Cardiac muscle cell (in vitro differentiated cells and primary cell): Measurements from ENCODE around the gene RAB3C. TPM values are rescaled to one million over a fixed set of nuclear protein-coding genes. Genes with fewer than 3 reads are reported as not detected.
"Not testable (repeated sequence)": the region's sequence is repeated elsewhere in the genome, so short reads cannot be mapped to it uniquely, and the experiment has no call there.

Experiments
- DNase-seq, 2 donors: peaks; one replicate each; pipeline versions ENCODE4 v3.0.0 to v3.0.0-alpha.2; 2010 to 2017; ENCODE audit warnings: low read depth in 1 of 2, low spot score in 1 of 2
- H3K27ac ChIP-seq: fragments of 200-600 bp; sonication (generic); 2 replicates; pipeline ENCODE4 v1.5.1; 2016
- H3K27me3 ChIP-seq: fragments of 200-600 bp; sonication (generic); 2 replicates; pipeline ENCODE4 v1.6.0; 2016; ENCODE audit warnings: control low read depth
- H3K36me3 ChIP-seq: fragments of 200-600 bp; sonication (generic); 2 replicates; pipeline ENCODE4 v1.5.1; 2016; ENCODE audit warnings: control low read depth
- H3K4me1 ChIP-seq: fragments of 200-600 bp; sonication (generic); 2 replicates; pipeline ENCODE4 v1.8.1; 2017; ENCODE audit warnings: low read depth, mild to moderate bottlenecking, mixed run types
- H3K4me3 ChIP-seq: fragments of 200-600 bp; sonication (generic); 2 replicates; pipeline ENCODE4 v1.5.1; 2016; ENCODE audit warnings: mild to moderate bottlenecking
- H3K9me3 ChIP-seq: fragments of 200-600 bp; sonication (generic); 2 replicates; pipeline ENCODE4 v1.5.1; 2017; ENCODE audit warnings: low read depth, mild to moderate bottlenecking, control low read depth
- CTCF ChIP-seq: IDR thresholded peaks from 2 replicates; pipeline ENCODE4 v1.5.1; 2012; ENCODE audit warnings: low read depth, mild to moderate bottlenecking, low read length
- polyA plus RNA-seq: library from polyadenylated mRNA; unstranded; fragments of >200 nt; fragmentation: Nextera tagmentation; extraction: Ambion mirVana; gene quantifications from 2 replicates; pipeline ENCODE4 v1.2.1, GENCODE V29; 2016
- total RNA-seq: library from RNA; depleted of rRNA; stranded (reverse); fragments of >200 nt; gene quantifications from 2 replicates; pipeline ENCODE4 v1.2.3, GENCODE V29; 2016

The RAB3C gene
- total and polyA plus RNA-seq, 2 experiments from 2014 or later: 0.69 to 1.1 TPM

DNA sequence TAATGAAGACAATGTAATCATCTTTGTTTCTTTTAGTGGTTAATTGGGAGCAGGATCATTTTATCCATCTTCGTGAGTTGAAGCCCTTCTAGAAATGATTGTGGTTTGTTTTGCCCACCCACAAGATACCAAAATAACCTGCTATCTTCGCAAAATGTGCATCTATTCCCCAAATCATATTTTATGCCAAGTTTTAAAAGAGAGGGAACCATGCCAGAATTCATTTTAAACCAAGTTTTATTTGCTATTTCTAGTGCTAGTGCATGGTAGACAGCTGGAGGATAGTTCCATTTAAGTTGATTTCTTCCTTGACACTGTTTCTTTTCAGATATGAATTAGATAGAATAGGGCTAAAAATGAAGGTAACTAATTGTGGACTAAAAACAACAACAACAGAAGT, 104.2 kb downstream of the RAB3C start:
- H3K9me3 ChIP-seq: no peaks in the 10 kb centered on the region
- TF ChIP-seq CTCF: no peak

DNA sequence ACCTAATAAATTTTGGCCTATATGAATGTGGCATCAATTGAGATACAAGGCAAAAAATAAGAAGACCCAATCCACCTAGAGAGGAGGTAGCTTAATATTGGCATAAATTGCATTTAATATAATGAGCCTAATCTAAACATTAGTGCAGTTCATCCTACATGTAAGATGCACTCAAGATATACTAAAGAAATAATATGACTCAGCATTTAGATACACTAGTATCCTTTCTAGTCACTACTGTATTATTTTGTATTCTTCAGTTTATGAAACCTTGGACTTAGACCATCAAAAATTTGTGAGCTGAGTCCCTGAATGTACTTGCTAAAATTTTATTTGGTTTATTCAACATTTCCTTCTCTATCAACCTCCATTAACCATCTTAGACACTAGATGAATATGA, 104.7 kb downstream of the RAB3C start:
- H3K4me3 ChIP-seq: no peak overlapping the region
- H3K27ac ChIP-seq: no peak overlapping the region
- no peaks in the 10 kb centered on the region for H3K9me3 ChIP-seq
- H3K27me3 ChIP-seq: no peaks in the 10 kb centered on the region
- no peak for DNase-seq
- H3K36me3 ChIP-seq: no peaks in the 10 kb centered on the region
- H3K4me1 ChIP-seq: no peaks in the 10 kb centered on the region
- TF ChIP-seq CTCF: no peak

More for the DNA sequence above, 104.2 kb downstream of the RAB3C start:
- Histone ChIP-seq H3K27me3 (no peaks in the 10 kb centered on the region), H3K4me1 (no peaks in the 10 kb centered on the region), H3K36me3 (no peaks in the 10 kb centered on the region), H3K4me3 (no peak overlapping the region), H3K27ac (no peak overlapping the region)
- DNase-seq: no peak

DNA sequence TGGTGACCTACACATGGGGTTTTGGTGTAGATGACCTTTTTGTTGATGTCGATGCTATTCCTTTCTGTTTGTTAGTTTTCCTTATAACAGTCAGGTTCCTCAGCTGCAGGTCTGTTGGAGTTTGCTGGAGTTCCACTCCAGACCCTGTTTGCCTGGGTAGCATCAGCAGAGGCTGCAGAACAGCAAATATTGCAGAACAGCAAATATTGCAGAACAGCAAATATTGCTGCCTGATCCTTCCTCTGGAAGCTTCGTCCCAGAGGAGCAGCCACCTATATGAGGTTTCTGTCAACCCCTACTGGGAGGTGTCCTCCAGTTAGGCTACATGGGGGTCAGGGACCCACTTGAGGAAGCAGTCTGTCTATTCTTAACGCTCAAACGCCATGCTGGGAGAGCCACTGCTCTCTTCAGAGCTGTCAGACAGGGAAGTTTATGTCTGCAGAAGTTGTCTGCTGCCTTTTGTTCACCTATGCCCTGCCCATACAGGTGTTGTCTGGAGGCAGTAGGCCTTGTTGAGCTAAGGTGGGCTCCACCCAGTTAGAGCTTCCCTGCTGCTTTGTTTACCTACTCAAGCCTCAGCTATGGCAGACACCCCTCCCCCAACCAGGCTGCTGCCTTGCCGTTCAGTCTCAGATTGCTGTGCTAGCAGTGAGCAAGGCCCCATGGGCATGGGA, 116.3 kb downstream of the RAB3C start:
- H3K4me3 ChIP-seq, H3K36me3 ChIP-seq, DNase-seq, H3K4me1 ChIP-seq, H3K27me3 ChIP-seq, H3K27ac ChIP-seq, H3K9me3 ChIP-seq: not testable (repeated sequence)

DNA sequence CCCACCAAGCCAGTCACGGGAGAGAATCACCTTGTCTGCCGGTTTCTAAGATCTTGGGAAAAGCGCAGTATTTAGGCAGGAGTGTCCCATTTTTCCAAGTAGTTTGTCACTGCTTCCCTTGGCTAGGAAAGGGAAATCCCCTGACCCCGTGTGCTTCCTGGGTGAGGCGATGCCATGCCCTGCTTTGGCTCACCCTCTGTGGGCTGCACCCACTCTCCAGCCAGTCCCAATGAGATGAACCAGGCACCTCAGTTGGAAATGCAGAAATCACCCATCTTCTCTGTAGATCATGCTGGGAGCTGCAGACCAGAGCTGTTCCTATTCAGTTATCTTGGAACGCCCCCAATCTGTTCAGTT, 116.9 kb downstream of the RAB3C start:
- no peaks in the 10 kb centered on the region for H3K4me1 ChIP-seq
- DNase-seq: no peak
- H3K36me3 ChIP-seq: no peaks in the 10 kb centered on the region
- no peaks in the 10 kb centered on the region for H3K9me3 ChIP-seq
- no peaks in the 10 kb centered on the region for H3K27me3 ChIP-seq
- H3K27ac ChIP-seq: no peak overlapping the region
- no peak overlapping the region for H3K4me3 ChIP-seq
- TF ChIP-seq CTCF: no peak

GRCh38 chr5:58703925-58704555, 121.2 kb downstream of the RAB3C start:
- Histone ChIP-seq H3K27ac (no peak overlapping the region), H3K9me3 (no peaks in the 10 kb centered on the region), H3K4me1 (no peaks in the 10 kb centered on the region), H3K36me3 (no peaks in the 10 kb centered on the region), H3K27me3 (no peaks in the 10 kb centered on the region), H3K4me3 (no peak overlapping the region)
- DNase-seq: no peak
- TF ChIP-seq CTCF: no peak

DNA sequence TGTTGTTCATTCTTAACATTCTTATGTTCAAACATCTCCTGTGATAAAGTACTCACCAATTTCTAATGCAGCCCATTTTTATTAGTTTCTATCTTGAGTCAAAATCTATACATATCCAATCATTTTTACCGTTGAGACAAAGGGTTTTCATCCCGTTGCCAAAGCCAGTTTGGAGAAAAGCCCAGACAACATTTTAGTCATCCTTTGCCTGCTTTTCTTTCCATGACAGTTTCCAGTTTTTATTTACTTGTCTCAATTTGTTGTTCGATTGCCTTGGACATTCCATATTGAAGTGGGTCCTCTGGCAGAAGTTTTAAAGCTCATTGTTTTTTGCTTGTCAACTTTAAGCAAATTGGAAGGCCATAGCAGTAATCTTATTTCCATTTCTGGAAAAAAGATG, 123.9 kb downstream of the RAB3C start:
- Histone ChIP-seq H3K9me3 (no peaks in the 10 kb centered on the region), H3K27ac (no peak overlapping the region), H3K4me1 (no peaks in the 10 kb centered on the region), H3K27me3 (no peaks in the 10 kb centered on the region), H3K36me3 (no peaks in the 10 kb centered on the region), H3K4me3 (no peak overlapping the region)
- no peak for TF ChIP-seq CTCF
- no peak for DNase-seq
